ENCODE measurements around the gene TLE3.

- TF ChIP-seq SNAI2 (CRISPR knock-in tag; IDR thresholded peaks at IDR 0.05) (no peak), RARB (CRISPR knock-in tag; IDR thresholded peaks at IDR 0.05) (no peak), ZFP30 (CRISPR knock-in tag; IDR thresholded peaks at IDR 0.05) (no peak), CREB5 (CRISPR knock-in tag; IDR thresholded peaks at IDR 0.05; ENCODE audit: low read depth) (no peak), CSDC2 (CRISPR knock-in tag; IDR thresholded peaks at IDR 0.05) (no peak), BACH2 (CRISPR knock-in tag; IDR thresholded peaks at IDR 0.05; ENCODE audit: borderline replicate concordance) (no peak), ZNF8 (CRISPR knock-in tag; IDR thresholded peaks at IDR 0.05) (no peak), ZFP3 (CRISPR knock-in tag; IDR thresholded peaks at IDR 0.05) (no peak), PPARA (CRISPR knock-in tag; IDR thresholded peaks at IDR 0.05; ENCODE audit: borderline replicate concordance) (no peak), GLIS3 (CRISPR knock-in tag; IDR thresholded peaks at IDR 0.05) (no peak)
Measured at GRCh38 chr15:70024521-70024920, 73.2 kb downstream of the TLE3 start.

All from SK-N-SH treated with all-trans-retinoic acid at 6 μM for 48 hours (cell line).